ENCODE data around the gene ATP5PO. TPM values are rescaled to one million over a fixed set of nuclear protein-coding genes. Genes with fewer than 3 reads are reported as not detected.
"Not testable (repeated sequence)": the region's sequence is repeated elsewhere in the genome, so short reads cannot be mapped to it uniquely, and the experiment has no call there.

The ATP5PO gene
- total RNA-seq, 1 experiment from 2014 or later: 264 TPM

GRCh38 chr21:33864150-33864549 is 51.5 kb downstream of the ATP5PO start (continued):
- TF ChIP-seq ZBTB43 (CRISPR knock-in tag; IDR thresholded peaks at IDR 0.05) (no peak), NR2C2 (CRISPR knock-in tag; IDR thresholded peaks at IDR 0.05) (no peak), GRHL2 (CRISPR knock-in tag; IDR thresholded peaks at IDR 0.05; ENCODE audit: insufficient replicate concordance, severe bottlenecking) (no peak), ZNF281 (CRISPR knock-in tag; IDR thresholded peaks at IDR 0.05) (no peak), ATF3 (CRISPR knock-in tag; conservative IDR thresholded peaks at IDR 0.05) (no peak), SOX15 (CRISPR knock-in tag; IDR thresholded peaks at IDR 0.05) (no peak), ZNF317 (CRISPR knock-in tag; IDR thresholded peaks at IDR 0.05; ENCODE audit: borderline replicate concordance, low read depth) (no peak), ATF1 (CRISPR knock-in tag; IDR thresholded peaks at IDR 0.05) (no peak), E2F1 (CRISPR knock-in tag; IDR thresholded peaks at IDR 0.05) (no peak), TCF7 (CRISPR knock-in tag; IDR thresholded peaks at IDR 0.05; ENCODE audit: low read depth) (no peak), ZNF423 (CRISPR knock-in tag; IDR thresholded peaks at IDR 0.05) (no peak), ZNF121 (CRISPR knock-in tag; IDR thresholded peaks at IDR 0.05) (no peak), ESRRA (CRISPR knock-in tag; IDR thresholded peaks at IDR 0.05; ENCODE audit: borderline replicate concordance) (no peak), OVOL2 (CRISPR knock-in tag; IDR thresholded peaks at IDR 0.05; ENCODE audit: borderline replicate concordance) (no peak), NFYB (CRISPR knock-in tag; conservative IDR thresholded peaks at IDR 0.05; ENCODE audit: low read depth) (no peak)

GRCh38 chr21:33863191-33863590 is 52.4 kb downstream of the ATP5PO start:
- POLR2A ChIA-PET; DNase-seq (ENCODE audit: low spot score); H3K27ac Mint-ChIP-seq; H3K27me3 Mint-ChIP-seq (ENCODE audit: low read depth); H3K9me3 Mint-ChIP-seq; ATAC-seq; H3K4me3 Mint-ChIP-seq; H3K36me3 Mint-ChIP-seq: not testable (repeated sequence)
- H3K4me1 Mint-ChIP-seq: peaks cover 16% of the 10 kb centered on the region
- CTCF ChIA-PET: interaction anchor here (0.9 to 1.0 kb wide), 2 partner anchors 32 to 39 kb away, joined by 3 to 4 read pairs; no protein-coding TSS in a partner anchor

GRCh38 chr21:33861125-33861524 is 54.5 kb downstream of the ATP5PO start:
- Mint-ChIP-seq H3K4me1 (peaks cover 21% of the 10 kb centered on the region), H3K36me3 (no peaks in the 10 kb centered on the region), H3K9me3 (no peaks in the 10 kb centered on the region), H3K27ac (no peak overlapping the region), H3K4me3 (no peak overlapping the region), H3K27me3 (ENCODE audit: low read depth) (no peaks in the 10 kb centered on the region; the same call in 1 of the 2 replicates)
- DNase-seq (ENCODE audit: low spot score) (no peak), ATAC-seq (no peak)
- TF ChIP-seq ELF4 (CRISPR knock-in tag; IDR thresholded peaks at IDR 0.05; ENCODE audit: low read depth) (no peak), CDX4 (CRISPR knock-in tag; IDR thresholded peaks at IDR 0.05; ENCODE audit: borderline replicate concordance) (no peak), FOXP1 (CRISPR knock-in tag; IDR thresholded peaks at IDR 0.05; ENCODE audit: borderline replicate concordance) (no peak), AFF4 (CRISPR knock-in tag; IDR thresholded peaks at IDR 0.05; ENCODE audit: borderline replicate concordance) (no peak), NR1H2 (CRISPR knock-in tag; IDR thresholded peaks at IDR 0.05) (no peak)
- ChIA-PET POLR2A (no interaction called here), CTCF (interaction anchor here (0.7 kb wide), 1 partner anchor 696 kb away, joined by 4 read pairs; no protein-coding TSS in a partner anchor)

All from WTC11 (cell line).